Nephron progenitor cell (in vitro differentiated cells): ENCODE data around the gene CCDC200.

Experiments used
- DNase-seq: peaks from one replicate; pipeline ENCODE4 v3.0.0; 2021
- H3K27ac Mint-ChIP-seq: 2 replicates; pipeline ENCODE4 v1.8.0; 2021; ENCODE audit warnings: mild to moderate bottlenecking, moderate library complexity, mixed read lengths
- H3K27me3 Mint-ChIP-seq: 2 replicates; pipeline ENCODE4 v1.8.0; 2021; ENCODE audit warnings: mild to moderate bottlenecking, low read depth, mixed read lengths; ENCODE audit not compliant: poor library complexity
- H3K36me3 Mint-ChIP-seq: 2 replicates; pipeline ENCODE4 v1.8.0; 2021; ENCODE audit warnings: low read depth, mixed read lengths
- H3K4me1 Mint-ChIP-seq: 2 replicates; pipeline ENCODE4 v1.8.0; 2021; ENCODE audit warnings: mixed read lengths
- H3K4me3 Mint-ChIP-seq: 2 replicates; pipeline ENCODE4 v1.8.0; 2021; ENCODE audit warnings: mild to moderate bottlenecking, moderate library complexity, mixed read lengths
- H3K9me3 Mint-ChIP-seq: 2 replicates; pipeline ENCODE4 v1.8.0; 2021; ENCODE audit warnings: mild to moderate bottlenecking, moderate library complexity, mixed read lengths
- TF ChIP-seq, protein P1 (sequence below): fragments of 200-600 bp; sonication (generic); IDR thresholded peaks from 2 replicates; pipeline ENCODE4 v1.5.0; 2021; ENCODE audit warnings: antibody characterized with exemption

Gene CCDC200

DNA sequence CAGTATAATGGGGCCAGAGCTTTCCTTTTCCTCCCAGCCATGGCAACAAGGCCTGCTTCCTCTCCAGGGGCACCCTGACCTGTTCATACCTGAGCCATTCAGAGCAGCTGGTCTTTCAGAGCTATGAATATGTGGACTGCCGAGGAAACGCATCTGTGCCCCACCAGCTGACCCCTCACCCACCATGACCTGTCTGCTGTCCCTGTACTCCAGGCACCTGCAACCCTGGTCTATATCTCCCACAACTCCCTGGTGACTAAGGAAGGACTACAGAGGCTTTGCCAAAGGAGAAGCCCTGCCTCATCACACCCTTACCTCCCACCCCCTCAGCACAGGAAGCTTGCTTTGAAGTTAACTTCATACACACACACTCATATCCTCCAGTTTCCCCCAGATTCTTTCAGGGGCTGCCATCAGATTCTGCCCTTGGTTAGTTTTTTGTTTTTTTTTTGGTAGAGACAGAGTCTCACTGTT, 10.8 kb downstream of the CCDC200 start:
- H3K27me3 Mint-ChIP-seq: peaks cover 3% of the 10 kb centered on the region
- no peak overlapping the region for H3K27ac Mint-ChIP-seq
- H3K4me1 Mint-ChIP-seq: peaks cover 17% of the 10 kb centered on the region
- no peaks in the 10 kb centered on the region for H3K9me3 Mint-ChIP-seq
- H3K4me3 Mint-ChIP-seq: no peak overlapping the region
- H3K36me3 Mint-ChIP-seq: peaks cover 8% of the 10 kb centered on the region
- TF ChIP-seq, protein P1, sequence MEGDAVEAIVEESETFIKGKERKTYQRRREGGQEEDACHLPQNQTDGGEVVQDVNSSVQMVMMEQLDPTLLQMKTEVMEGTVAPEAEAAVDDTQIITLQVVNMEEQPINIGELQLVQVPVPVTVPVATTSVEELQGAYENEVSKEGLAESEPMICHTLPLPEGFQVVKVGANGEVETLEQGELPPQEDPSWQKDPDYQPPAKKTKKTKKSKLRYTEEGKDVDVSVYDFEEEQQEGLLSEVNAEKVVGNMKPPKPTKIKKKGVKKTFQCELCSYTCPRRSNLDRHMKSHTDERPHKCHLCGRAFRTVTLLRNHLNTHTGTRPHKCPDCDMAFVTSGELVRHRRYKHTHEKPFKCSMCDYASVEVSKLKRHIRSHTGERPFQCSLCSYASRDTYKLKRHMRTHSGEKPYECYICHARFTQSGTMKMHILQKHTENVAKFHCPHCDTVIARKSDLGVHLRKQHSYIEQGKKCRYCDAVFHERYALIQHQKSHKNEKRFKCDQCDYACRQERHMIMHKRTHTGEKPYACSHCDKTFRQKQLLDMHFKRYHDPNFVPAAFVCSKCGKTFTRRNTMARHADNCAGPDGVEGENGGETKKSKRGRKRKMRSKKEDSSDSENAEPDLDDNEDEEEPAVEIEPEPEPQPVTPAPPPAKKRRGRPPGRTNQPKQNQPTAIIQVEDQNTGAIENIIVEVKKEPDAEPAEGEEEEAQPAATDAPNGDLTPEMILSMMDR: no peak
- no peak for DNase-seq

DNA sequence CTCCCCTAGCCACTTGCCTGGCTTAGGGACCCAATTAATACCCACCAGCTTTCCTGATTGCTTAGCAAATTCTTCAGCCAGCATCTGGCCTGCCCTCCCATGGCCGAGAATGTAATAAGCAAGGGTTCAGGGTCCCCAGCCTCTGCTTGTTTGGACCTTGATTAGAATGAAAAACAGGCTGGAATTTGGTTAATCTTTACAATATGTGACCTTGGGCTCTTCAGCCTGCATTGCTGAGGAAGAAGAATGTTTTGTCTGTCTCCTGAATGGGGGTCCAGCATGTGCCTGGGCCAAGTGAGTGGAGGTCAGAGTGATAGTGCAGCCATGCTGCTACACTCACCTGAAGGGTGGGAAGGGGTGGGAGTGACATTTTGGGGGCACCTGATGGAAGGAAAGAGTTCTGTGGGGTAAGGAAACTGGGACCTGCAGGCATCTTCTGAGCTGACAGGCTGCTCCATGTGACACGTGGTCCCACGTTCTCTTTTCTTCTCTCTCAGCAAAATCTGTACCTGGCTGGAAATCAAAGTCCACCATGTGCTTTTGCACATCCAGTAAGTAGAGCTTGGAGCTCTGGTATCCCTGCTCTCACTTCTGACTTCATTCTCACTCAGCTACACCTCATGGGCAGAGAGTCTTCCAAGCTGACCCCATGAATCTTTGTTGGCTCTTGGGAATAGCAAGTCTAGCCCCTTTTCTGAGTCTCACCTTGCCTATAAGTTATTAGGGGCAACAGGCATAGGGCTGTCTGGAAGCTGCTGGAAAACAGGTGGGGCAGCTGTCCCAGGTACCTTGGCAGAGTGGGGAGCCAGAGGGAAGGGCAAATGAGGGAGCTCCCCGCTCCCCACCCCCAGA, 11.4 kb downstream of the CCDC200 start:
- DNase-seq: no peak
- Mint-ChIP-seq H3K36me3 (peaks cover 8% of the 10 kb centered on the region), H3K27me3 (peaks cover 3% of the 10 kb centered on the region), H3K4me3 (no peak overlapping the region), H3K9me3 (no peaks in the 10 kb centered on the region), H3K27ac (no peak overlapping the region), H3K4me1 (peaks cover 24% of the 10 kb centered on the region)
- TF ChIP-seq, protein P1: no peak

DNA sequence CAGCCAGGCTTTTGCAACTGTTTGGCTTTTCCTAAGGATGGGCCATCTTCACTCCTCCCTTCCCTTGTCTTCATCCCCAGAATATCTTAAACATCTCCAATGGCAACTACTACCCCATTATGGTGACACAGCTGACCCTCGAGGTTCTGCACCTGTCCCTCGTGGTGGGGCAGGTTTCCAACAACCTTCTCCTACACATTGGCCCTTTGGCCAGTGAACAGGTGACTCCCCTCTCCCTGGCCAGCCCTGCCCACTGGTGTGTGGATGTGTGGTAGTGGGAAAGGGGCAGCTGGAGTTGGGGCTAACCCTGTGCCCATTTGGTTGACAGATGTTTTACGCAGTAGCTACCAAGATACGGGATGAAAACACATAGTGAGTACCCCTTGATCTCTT, 12.1 kb downstream of the CCDC200 start:
- Mint-ChIP-seq H3K27ac (no peak overlapping the region), H3K27me3 (peaks cover 3% of the 10 kb centered on the region), H3K4me1 (peaks cover 30% of the 10 kb centered on the region), H3K4me3 (no peak overlapping the region), H3K36me3 (peaks cover 8% of the 10 kb centered on the region), H3K9me3 (no peaks in the 10 kb centered on the region)
- TF ChIP-seq, protein P1: no peak
- no peak for DNase-seq

DNA sequence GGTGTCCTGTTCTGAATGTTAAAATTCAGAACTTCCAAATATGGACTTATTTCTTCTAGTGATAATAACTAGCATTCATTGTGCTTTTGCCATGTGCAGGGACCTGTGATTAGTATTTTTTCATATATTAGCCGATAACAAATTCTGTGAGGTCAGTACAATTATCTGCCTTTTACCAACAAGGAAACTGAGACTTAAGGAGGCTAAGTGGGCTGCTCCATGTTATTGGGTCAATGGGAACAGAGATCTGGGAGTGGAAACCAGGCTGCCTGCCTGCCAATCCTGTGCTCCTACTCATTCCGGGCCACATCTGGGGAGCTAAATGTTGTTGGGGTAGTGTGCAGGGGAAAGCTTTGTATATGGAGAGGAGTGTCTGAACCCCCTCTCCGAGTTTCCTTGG, 13.1 kb downstream of the CCDC200 start:
- DNase-seq: no peak
- Mint-ChIP-seq H3K27me3 (peaks cover 3% of the 10 kb centered on the region), H3K4me1 (peaks cover 31% of the 10 kb centered on the region), H3K27ac (no peak overlapping the region), H3K4me3 (no peak overlapping the region), H3K36me3 (peaks cover 8% of the 10 kb centered on the region), H3K9me3 (no peaks in the 10 kb centered on the region)
- TF ChIP-seq, protein P1: no peak

DNA sequence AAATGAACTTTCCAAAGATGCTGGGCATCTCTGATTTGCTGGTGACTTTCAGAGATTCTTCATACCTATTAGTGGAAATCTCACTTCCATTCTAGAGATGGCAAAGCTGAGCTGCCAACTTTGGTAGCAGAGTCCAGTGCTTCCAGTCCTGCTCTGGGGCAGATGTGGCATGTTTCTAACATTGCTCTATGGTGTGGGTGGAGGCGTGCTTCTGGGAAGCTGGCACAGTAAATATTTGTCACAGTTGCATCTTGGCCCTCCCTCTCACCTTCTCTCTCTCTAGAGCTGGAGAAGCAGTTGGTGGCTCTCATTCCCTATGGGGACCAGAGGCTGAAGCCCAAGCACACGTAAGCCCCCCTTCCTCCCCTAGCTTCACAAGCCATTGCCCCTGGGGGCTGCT, 14.9 kb downstream of the CCDC200 start:
- DNase-seq: no peak
- H3K27me3 Mint-ChIP-seq: peaks cover 3% of the 10 kb centered on the region
- H3K4me3 Mint-ChIP-seq: no peak overlapping the region
- TF ChIP-seq, protein P1: no peak
- no peak overlapping the region for H3K27ac Mint-ChIP-seq
- H3K36me3 Mint-ChIP-seq: peaks cover 21% of the 10 kb centered on the region
- no peaks in the 10 kb centered on the region for H3K9me3 Mint-ChIP-seq
- H3K4me1 Mint-ChIP-seq: peaks cover 29% of the 10 kb centered on the region
